Neural progenitor cell (in vitro differentiated cells): Measurements from ENCODE around the gene HMOX2.

ENCODE experiments used
- CTCF ChIP-seq: fragments of 200-600 bp; sonication (generic); IDR thresholded peaks from 2 replicates; pipeline ENCODE4 v1.5.1; 2017; ENCODE audit warnings: antibody characterized with exemption, mild to moderate bottlenecking
- EZH2 ChIP-seq: fragments of 200-600 bp; sonication (generic); IDR thresholded peaks from 2 replicates; pipeline ENCODE4 v1.6.1; 2017; ENCODE audit warnings: antibody characterized with exemption, mild to moderate bottlenecking, moderate library complexity

GRCh38 chr16:4495766-4496165 lies 19.6 kb downstream of the HMOX2 start:
- no peak for TF ChIP-seq CTCF
- no peak for TF ChIP-seq EZH2
